22Rv1 (cell line): Measurements from ENCODE around the gene MORN5.

Experiments
- H3K27ac ChIP-seq: fragments of 450-650 bp; 2 replicates; pipeline ENCODE4 v1.5.1; 2017
- ZFX ChIP-seq: fragments of 450-650 bp; IDR thresholded peaks from 2 replicates; pipeline ENCODE4 v1.6.1; 2017; ENCODE audit warnings: antibody characterized with exemption, borderline replicate concordance
- TF ChIP-seq, protein P1 (sequence below): fragments of 450-650 bp; IDR thresholded peaks from 2 replicates; pipeline ENCODE4 v1.5.1; 2017; ENCODE audit warnings: mild to moderate bottlenecking

Gene MORN5

DNA sequence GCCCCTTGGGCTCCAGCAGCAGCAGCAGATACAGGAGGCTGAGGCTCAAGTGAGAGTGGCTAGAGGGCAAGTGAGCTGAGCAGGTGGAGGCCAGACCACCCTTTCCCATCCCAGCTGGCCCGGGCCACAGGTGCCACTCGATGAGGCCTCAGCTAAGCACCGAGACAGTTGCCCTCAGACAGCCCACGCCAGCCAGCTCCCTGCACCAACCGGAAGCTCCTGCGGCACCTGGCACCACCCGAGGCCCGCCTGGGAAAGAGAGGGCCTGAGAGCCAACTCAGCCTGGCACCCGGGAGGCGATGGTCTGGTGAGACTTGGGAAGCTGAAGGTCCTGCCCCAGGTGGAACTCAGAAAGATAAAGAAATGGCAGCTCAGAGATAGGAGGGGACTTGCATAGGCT lies 38.3 kb upstream of the MORN5 start:
- H3K27ac ChIP-seq: no peak overlapping the region

GRCh38 chr9:122121931-122122330 lies 37.8 kb upstream of the MORN5 start:
- H3K27ac ChIP-seq: no peak overlapping the region
- no peak for TF ChIP-seq ZFX
- TF ChIP-seq, protein P1, sequence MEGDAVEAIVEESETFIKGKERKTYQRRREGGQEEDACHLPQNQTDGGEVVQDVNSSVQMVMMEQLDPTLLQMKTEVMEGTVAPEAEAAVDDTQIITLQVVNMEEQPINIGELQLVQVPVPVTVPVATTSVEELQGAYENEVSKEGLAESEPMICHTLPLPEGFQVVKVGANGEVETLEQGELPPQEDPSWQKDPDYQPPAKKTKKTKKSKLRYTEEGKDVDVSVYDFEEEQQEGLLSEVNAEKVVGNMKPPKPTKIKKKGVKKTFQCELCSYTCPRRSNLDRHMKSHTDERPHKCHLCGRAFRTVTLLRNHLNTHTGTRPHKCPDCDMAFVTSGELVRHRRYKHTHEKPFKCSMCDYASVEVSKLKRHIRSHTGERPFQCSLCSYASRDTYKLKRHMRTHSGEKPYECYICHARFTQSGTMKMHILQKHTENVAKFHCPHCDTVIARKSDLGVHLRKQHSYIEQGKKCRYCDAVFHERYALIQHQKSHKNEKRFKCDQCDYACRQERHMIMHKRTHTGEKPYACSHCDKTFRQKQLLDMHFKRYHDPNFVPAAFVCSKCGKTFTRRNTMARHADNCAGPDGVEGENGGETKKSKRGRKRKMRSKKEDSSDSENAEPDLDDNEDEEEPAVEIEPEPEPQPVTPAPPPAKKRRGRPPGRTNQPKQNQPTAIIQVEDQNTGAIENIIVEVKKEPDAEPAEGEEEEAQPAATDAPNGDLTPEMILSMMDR: no peak

More for the DNA sequence above, 38.3 kb upstream of the MORN5 start:
- TF ChIP-seq, protein P1: no peak
- no peak for TF ChIP-seq ZFX

DNA sequence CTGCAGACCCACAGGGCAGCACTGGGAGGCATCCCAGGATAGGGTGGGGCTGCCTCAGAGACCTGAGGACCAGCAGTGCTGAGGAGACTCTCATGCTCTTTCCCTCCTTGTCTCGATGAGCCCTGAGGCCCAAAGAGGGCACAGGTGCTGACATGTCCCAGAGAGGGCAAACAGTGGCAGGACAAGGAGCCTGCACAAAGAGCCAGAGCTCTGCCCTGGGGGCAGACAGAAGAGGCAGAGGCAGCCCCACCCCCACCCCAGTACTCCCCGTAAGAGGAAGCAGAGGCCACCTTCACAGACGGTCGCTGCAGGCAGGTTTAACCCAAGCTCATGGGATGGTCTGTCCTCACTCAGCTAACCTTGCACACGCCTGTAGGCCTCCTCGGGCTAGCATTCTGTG lies 37.2 kb upstream of the MORN5 start:
- TF ChIP-seq, protein P1: no peak
- no peak for TF ChIP-seq ZFX
- H3K27ac ChIP-seq: no peak overlapping the region

DNA sequence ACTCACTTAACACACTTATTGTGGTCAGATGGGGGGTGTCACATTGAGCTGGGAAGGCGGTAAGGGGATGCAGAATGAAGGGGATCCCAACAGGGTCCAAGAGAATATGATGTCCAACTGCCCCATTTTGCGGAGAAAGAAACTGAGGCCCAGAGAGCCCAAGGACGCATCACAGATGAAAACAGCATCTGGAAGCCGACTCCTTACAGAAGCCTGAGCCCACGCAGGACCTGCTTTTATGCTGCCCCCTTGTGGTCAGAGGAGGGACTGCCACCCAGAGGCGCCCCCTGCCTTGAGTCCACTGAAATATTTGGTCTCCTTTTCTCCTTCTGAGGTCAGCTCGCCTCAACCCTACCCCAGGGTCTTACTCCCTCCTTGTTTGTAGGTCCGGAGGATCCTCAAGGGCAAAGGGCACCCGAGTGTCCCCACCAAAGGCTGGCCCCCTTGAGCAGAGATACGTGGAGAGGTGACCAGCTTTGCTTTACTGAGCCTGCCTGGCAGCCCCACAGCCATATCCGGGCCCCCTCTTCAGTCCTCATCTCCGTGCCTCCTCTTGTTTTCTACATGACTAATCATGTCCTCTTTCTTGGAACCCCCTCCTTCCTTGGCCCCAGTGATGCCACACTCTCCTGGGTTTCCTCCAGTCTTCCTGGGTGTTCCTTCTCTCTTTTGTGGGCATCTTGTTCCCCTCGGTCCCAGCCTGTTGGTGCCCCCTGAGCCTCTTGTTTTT lies 36.6 kb upstream of the MORN5 start:
- TF ChIP-seq ZFX: no peak
- TF ChIP-seq, protein P1: peak; percentile 98
- H3K27ac ChIP-seq: no peak overlapping the region

DNA sequence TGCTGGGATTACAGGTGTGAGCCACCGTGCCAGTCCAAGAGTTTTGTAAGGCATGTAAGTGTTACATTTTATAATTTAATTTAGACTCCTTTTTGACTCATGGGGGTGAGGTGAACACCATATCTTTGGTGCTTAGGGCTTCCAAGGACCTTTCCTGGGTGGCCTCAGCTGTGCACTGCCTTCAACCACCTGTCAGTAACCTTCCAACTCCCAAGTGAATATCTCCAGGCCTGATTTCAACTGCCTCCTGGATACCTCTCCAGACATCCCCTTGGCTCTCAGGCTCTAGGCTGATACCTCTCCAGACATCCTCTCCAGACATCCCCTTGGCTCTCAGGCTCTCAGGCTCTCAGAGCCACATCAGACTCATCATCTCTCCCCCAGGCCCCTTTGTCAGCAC lies 35.7 kb upstream of the MORN5 start:
- TF ChIP-seq, protein P1: no peak
- no peak for TF ChIP-seq ZFX
- H3K27ac ChIP-seq: no peak overlapping the region

DNA sequence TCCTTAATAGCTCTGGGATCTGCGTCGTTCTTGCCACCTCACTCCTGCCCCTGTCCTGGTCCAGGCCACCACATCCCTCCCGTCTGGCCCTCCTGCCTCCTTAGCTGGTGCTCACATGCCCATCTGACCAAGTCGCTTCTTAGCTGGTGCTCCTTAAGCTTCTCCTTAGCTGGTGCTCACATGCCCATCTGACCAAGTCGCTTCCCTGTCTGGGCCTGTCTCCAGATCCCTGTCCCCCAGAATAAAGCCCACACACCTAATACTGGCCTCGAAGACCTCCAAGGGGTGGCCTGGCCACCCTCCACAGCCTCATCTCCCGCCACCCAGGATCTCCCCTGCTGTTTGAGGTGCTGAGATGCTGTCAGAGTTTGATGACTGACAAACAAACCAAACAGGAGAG lies 35.2 kb upstream of the MORN5 start:
- no peak for TF ChIP-seq ZFX
- TF ChIP-seq, protein P1: no peak
- no peak overlapping the region for H3K27ac ChIP-seq

- no peak overlapping the region for H3K27ac ChIP-seq
- TF ChIP-seq, protein P1: peak; percentile 93
- TF ChIP-seq ZFX: no peak
Measured at GRCh38 chr9:122125158-122125508, 34.6 kb upstream of the MORN5 start.
